NCI-H226 (cell line): Measurements from ENCODE around the gene VCX3B.
A peak's percentile ranks its signal among the peaks of the same experiment; 100 is the strongest.
"Not testable (repeated sequence)": the region's sequence is repeated elsewhere in the genome, so short reads cannot be mapped to it uniquely, and the experiment has no call there.

ENCODE experiments used
- DNase-seq: peaks from one replicate; pipeline ENCODE4 v3.0.0-alpha.2; 2015

The VCX3B gene

GRCh38 chrX:8464530-8464929 lies at the start of gene VCX3B:
Gene VCX3B, plus strand, starts transcription at chrX:8464830. Its CDS starts 621 bp downstream, at chrX:8465451.
- not testable (repeated sequence) for DNase-seq

- no peak for DNase-seq
Measured at GRCh38 chrX:8418301-8418700, 46.3 kb upstream of the VCX3B start.

DNA sequence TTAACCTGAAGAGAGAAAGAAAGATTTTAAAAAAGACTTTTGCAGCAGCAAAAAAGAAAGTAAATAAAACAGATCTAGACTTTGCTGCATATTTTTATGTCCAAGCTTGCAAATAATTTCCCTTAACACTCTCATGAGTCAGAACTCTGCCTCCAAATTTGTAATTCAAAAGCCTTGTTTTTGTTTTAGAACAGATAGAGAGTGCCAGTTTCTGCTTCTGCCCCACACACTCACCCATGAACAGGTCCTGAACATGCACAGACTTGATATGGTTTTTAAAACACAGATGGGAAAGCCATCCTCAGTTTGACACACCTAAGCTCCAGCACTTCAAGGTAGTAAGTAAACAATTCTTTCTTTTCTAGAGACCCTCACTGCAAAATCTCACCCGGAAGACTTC lies 39.7 kb upstream of the VCX3B start:
- DNase-seq, result no peak

- DNase-seq, result no peak
Measured at GRCh38 chrX:8429692-8430249, 34.9 kb upstream of the VCX3B start.

GRCh38 chrX:8430444-8430843 lies 34.2 kb upstream of the VCX3B start:
- no peak for DNase-seq

DNA sequence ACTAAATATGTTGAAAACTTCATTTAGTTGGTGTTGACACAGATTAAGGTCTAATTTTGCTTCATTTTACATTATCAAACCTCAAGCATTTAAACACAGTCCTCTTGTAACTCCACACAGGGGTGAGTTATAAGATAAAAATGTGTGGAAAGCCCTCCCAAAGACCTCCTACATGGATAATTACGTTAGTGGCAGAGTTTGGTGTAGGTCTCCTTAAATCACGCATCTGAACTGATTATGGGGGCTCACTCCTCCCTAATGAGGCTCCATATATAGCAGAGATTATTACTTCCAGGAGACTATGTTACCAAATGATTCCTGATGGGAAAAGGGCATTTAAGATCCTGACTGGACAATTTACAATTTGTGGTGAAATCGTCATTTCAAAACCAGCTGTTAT lies 32.2 kb upstream of the VCX3B start:
- no peak for DNase-seq

GRCh38 chrX:8433109-8434062 lies 31.2 kb upstream of the VCX3B start:
- no peak for DNase-seq

DNA sequence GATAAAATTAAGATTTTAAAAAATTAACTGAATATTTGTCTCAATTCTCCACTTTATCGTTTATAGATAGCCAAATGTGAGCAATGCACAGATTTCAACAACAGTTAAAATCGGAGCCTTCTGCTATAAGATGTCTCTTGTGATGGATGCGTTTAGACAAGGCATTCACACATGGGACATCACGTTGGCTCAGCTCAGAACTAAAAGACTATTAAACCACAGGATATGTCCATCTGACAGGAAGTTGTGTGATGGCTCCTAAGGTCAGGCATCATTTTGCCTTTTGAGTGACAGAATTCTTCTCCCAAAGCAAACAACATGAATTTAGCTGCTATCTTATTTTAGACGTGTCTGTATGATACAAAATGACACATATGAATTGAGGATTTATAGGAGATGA lies 17.3 kb upstream of the VCX3B start:
- no peak for DNase-seq

- not testable (repeated sequence) for DNase-seq
Measured at GRCh38 chrX:8452343-8452742, 12.3 kb upstream of the VCX3B start.

DNA sequence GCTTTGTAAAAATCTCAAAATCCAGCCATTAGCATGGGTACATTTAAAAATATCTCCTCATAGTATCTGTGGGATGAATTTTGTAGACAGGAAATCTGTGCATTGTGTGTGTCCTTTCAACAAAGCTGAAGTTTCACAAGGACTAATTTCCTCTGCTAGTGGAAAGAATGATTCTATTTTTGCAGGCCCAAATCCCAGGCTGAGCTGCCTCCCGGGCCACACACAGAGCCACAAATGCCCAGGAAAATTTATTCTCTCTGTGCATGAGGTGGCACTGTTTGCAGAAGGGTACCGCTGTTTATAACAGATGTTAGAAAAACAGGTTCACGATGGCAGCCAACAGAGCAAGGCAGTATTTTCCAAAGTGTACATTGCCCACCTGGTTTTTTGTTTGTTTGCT lies 11.0 kb upstream of the VCX3B start:
- no peak for DNase-seq

DNA sequence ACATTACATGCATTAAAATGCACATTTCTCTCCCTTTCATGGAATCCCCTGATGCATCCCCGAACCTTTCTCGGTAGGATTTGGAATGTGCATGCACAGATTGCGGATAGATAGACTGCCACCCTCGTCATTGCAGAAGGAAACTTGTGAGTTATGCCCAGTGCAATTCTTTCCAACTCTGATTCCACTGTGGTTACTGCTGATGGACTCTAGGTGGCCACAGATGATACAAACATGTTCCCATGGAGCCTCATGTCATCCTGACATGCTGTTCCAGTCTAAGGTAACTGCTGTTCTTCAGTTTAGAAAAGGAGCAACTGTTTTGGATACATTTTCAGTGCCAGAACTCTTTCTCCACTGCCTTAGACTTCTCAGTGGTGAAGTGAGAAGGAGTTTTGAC lies 9.1 kb upstream of the VCX3B start:
- no peak for DNase-seq

DNA sequence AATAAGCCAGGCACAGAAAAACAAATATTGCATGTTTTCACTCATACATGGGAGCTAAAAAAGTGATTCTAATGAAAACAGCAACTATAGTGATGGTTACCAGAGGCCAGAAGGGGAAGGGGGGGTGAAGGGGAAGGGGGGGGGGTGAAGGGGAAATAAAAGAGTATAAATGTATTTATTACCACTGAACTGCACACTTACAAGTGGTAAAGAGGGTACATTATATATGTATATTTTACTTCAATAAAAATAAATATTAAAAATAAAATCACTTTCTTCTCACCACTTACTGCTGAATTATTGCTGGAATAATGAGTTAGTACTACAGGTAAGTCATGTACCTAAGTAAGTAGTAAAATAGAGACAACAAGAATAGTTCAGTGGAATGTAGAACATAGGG lies 2.1 kb upstream of the VCX3B start:
- no peak for DNase-seq

DNA sequence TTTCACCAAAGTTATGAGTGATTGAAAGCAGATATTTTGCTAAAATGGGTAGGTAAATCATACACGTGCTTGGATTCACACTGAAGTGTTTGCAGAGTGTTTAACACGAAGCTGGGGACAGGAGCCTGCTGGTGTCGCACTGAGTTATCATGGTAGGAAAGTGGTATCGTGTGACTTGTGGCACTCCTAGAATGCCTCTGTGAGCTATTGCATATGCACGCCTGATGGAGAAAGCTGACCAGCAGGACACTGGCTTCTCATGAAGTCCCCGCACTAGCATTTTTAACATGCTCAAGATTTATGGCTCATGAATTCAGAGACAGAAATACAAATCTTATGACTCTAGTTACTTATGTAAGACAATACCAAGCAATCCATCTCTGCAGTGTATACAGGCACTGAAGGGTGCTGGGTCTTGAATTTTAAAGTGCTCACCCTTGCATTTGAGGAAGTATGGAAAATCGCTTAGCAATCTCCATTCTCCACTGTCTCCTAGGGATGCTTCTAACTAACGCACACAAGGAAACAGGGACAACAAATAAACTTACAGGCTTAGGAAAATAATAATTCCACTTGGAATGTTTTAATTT lies 19.8 kb downstream of the VCX3B start:
- DNase-seq, result no peak

GRCh38 chrX:8495036-8495435 lies 30.4 kb downstream of the VCX3B start:
- DNase-seq, result not testable (repeated sequence)

- DNase-seq, result no peak
Measured at GRCh38 chrX:8500203-8500602, 35.6 kb downstream of the VCX3B start.

GRCh38 chrX:8502101-8502500 lies 37.5 kb downstream of the VCX3B start:
- DNase-seq, result not testable (repeated sequence)

GRCh38 chrX:8504451-8504850 lies 39.8 kb downstream of the VCX3B start:
- DNase-seq, result peak; percentile 78
